GM18867 (cell line): ENCODE measurements around the gene GALC.

Experiments used
- ATAC-seq: cut with Tn5 transposase; IDR thresholded peaks from one replicate; pipeline ENCODE4 v1.9.1; 2021; ENCODE audit warnings: mild to moderate bottlenecking, moderate library complexity; ENCODE audit not compliant: unreplicated experiment

The GALC gene

DNA sequence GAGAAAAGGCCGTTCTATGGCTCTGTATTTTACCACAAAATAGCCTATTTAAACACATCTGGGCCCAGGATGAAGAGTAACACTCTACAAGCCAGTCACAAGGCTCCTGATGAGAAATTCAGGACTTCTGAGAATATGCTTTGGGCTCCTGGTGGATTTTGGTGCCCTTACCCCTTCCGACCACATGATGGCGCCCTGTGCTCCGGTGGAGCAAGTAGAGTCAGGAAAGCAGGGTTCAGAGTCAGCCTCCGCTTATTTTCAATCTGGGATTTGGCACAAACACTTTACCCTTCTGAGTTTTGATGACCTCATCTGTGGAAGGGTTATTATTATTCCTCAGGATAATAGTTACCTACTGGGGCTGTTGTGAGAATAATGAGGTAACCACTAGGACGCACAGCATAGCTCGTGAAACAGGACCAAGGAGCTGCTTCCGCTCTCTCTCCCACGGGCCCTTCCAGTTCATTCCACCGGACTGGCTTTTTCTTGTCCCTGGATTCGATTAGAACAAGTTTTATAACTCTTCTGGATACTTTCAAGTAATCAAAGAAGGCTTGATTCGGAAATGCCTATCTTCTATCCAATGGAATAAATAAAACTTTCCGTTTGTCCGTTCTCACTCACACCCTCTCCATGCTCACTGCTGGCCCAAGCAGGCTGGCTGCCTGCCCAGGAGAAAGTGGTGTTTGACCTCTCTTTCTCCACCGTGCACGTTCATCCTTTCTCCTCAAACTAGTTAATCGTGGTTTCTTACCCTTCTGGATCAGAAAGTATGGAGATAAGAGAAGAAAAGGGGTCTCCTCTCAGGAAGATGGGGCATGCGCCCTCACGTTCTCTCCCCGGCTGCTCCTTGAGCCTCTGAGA, 104.6 kb downstream of the GALC start:
- no peak for ATAC-seq

DNA sequence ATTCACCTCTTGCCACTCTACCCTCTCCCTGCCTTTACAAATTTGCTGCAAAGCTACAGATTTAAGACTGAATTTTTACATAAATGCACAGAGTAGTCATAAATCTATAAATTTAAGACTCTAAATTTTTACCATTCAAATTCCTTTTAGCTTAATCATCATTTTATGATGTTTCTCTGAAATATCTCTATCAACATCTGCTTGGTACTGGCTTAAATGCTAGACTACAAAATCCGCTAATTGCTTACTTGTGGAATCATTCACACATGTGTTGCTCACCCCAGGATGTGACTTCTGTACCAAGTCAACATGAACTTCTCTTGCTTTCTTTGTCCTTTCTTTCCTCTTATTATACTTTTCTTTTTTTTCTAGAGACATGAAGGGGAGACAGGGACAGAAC, 109.2 kb downstream of the GALC start:
- ATAC-seq = no peak
